GM13977 (cell line): ENCODE measurements around the gene RGS17.
A peak's percentile ranks its signal among the peaks of the same experiment; 100 is the strongest.

Experiments used
- DNase-seq: peaks from one replicate; pipeline ENCODE4 v3.0.0; 2012; ENCODE audit warnings: low spot score
- CTCF ChIP-seq: IDR thresholded peaks from 2 replicates; pipeline ENCODE4 v1.5.1; 2012; ENCODE audit warnings: mild to moderate bottlenecking, control low read depth; ENCODE audit not compliant: insufficient read depth; ENCODE audit errors: extremely low read depth, missing control alignments
- in situ Hi-C: fragments of 300-500 bp; cut with MboI; formaldehyde crosslinking; loops from one replicate; pipeline ENCODE4 v1.12.0; 2022; ENCODE audit warnings: low sequenced_read_pairs, low pct_unique_long_range_greater_than_20kb, mixed read lengths, inconsistent platforms; ENCODE audit not compliant: unreplicated experiment

Gene RGS17

GRCh38 chr6:153059757-153060156 is 71.3 kb downstream of the RGS17 start:
- TF ChIP-seq CTCF, result peak; percentile 38
- no peak for DNase-seq
- in situ Hi-C loops, result no loop called here

DNA sequence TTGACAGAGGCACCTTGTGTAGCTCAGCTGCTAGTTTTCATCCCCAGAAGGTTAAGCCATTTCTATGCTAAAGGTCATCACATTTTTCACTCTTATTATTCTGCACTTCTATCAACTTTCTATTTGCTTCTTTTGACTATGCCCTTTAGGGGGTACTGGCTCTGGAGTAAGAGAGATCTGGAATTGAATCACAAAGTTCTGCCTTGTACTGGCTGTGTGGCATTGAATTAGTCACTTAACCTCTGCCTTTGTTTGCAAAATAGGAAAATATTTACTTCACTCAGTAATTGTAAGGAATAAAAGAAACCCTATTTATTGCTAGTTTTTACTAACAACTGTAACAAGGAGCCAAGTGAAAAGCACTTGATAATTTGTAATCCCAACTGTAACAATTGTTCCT is 71.8 kb downstream of the RGS17 start:
- no peak for TF ChIP-seq CTCF
- in situ Hi-C loops, result no loop called here

GRCh38 chr6:153058909-153059308 is 72.2 kb downstream of the RGS17 start:
- DNase-seq, result no peak
- TF ChIP-seq CTCF, result no peak
- in situ Hi-C loops, result no loop called here

More for the DNA sequence above, 71.8 kb downstream of the RGS17 start:
- DNase-seq, result no peak

- in situ Hi-C loops, result no loop called here
- no peak for TF ChIP-seq CTCF
- DNase-seq, result no peak
These were observed 72.8 kb downstream of the RGS17 start for GRCh38 chr6:153058291-153058690.

- in situ Hi-C loops, result no loop called here
- DNase-seq, result no peak
- no peak for TF ChIP-seq CTCF
These were observed 74.8 kb downstream of the RGS17 start for GRCh38 chr6:153056308-153056707.

DNA sequence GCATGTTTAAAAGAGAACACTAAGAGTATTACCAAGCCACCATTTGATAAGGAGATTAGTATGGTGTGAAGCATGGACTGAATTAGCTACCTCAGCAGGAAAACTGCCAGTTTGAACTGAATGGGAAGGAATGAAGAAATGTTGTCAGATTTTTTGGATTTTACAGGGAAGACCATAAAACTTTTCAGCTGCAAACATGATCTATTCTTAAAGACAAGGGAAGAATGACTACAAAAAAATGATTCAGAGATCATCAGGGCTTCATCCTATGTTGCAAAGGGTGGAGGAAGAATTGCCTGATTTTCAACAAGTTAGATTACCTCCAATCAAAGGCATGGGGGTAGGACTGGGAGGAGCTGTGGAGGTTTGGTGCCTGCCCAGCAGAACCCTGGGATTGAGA is 79.3 kb downstream of the RGS17 start:
- DNase-seq, result no peak
- in situ Hi-C loops, result no loop called here
- TF ChIP-seq CTCF, result no peak

DNA sequence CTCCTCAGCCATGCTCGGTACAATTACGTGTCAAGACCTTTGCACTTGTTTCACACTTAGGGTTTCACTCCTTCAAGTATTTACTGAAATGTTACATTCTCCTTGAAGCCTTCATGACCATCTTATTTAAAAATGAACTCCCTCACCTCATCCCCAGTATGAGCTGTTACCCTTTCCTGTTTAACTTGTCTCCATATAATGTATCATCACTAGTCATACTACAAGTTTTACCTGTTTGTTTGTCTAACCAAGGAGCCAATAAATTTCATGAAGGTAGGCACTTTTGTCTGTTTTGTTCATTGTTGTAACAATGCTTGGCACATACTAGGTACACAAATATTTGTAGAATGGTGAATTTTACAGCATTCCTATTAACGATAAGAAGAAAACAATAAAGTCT is 82.5 kb downstream of the RGS17 start:
- no peak for TF ChIP-seq CTCF
- no peak for DNase-seq
- in situ Hi-C loops, result loop anchor here (25.0 kb wide), 2 partner anchors 264 to 464 kb away; no protein-coding TSS in a partner anchor
